ENCODE data around the gene ENAH. TPM values are rescaled to one million over a fixed set of nuclear protein-coding genes. Genes with fewer than 3 reads are reported as not detected.
A peak's percentile ranks its signal among the peaks of the same experiment; 100 is the strongest.

The ENAH gene
- total and polyA plus RNA-seq, 2 experiments from 2014 or later = 109 to 184 TPM

GRCh38 chr1:225650179-225650578 lies 2.7 kb downstream of the ENAH start:
- H3K9me3 Mint-ChIP-seq = no peaks in the 10 kb centered on the region
- peaks cover 8% of the 10 kb centered on the region for H3K27me3 Mint-ChIP-seq (ENCODE audit: insufficient read depth, low read depth, poor library complexity)
- peaks cover 50% of the 10 kb centered on the region for H4K20me1 ChIP-seq (replicated peaks; ENCODE audit: insufficient read depth)
- no peak overlapping the region for H3K27ac ChIP-seq (ENCODE audit: low read depth)
- ATAC-seq (no peak), DNase-seq (ENCODE audit: low spot score) (no peak)
- peak overlapping the region; percentile 92 for H3K4me3 Mint-ChIP-seq
- no peaks in the 10 kb centered on the region for H3K36me3 ChIP-seq (ENCODE audit: insufficient read depth)
- H3K36me3 Mint-ChIP-seq (ENCODE audit: low read depth) = peaks cover 33% of the 10 kb centered on the region
- H3K4me3 ChIP-seq = peak overlapping the region; percentile 98
- no peaks in the 10 kb centered on the region for H3K9me2 ChIP-seq (ENCODE audit: insufficient read depth)
- H3K27me3 ChIP-seq (ENCODE audit: insufficient read depth) = no peaks in the 10 kb centered on the region
- TF ChIP-seq CTCF (conservative IDR thresholded peaks at IDR 0.05; ENCODE audit: low read depth in 2 of 2) (no peak), EZH2phosphoT487 (IDR thresholded peaks at IDR 0.05; ENCODE audit: unreplicated experiment) (no peak), ZNF114 (CRISPR knock-in tag; IDR thresholded peaks at IDR 0.05) (no peak), STAT1 (IDR thresholded peaks at IDR 0.05; ENCODE audit: unreplicated experiment) (no peak), CREB1 (CRISPR knock-in tag; IDR thresholded peaks at IDR 0.05; ENCODE audit: low read depth) (no peak), POLR2AphosphoS5 (IDR thresholded peaks at IDR 0.05; ENCODE audit: low read depth) (no peak), REST (IDR thresholded peaks at IDR 0.05; ENCODE audit: unreplicated experiment) (no peak), ZNF462 (CRISPR knock-in tag; IDR thresholded peaks at IDR 0.05) (no peak), ZNF331 (CRISPR knock-in tag; IDR thresholded peaks at IDR 0.05; ENCODE audit: low read depth) (no peak), JUNB (IDR thresholded peaks at IDR 0.05; ENCODE audit: unreplicated experiment) (no peak), EZH2 (IDR thresholded peaks at IDR 0.05; ENCODE audit: low read depth, unreplicated experiment) (no peak)
- TF ChIP-seq, protein P1, sequence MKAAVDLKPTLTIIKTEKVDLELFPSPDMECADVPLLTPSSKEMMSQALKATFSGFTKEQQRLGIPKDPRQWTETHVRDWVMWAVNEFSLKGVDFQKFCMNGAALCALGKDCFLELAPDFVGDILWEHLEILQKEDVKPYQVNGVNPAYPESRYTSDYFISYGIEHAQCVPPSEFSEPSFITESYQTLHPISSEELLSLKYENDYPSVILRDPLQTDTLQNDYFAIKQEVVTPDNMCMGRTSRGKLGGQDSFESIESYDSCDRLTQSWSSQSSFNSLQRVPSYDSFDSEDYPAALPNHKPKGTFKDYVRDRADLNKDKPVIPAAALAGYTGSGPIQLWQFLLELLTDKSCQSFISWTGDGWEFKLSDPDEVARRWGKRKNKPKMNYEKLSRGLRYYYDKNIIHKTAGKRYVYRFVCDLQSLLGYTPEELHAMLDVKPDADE (IDR thresholded peaks at IDR 0.05) = no peak
- H3F3A ChIP-seq (replicated peaks; ENCODE audit: low read depth) = no peaks in the 10 kb centered on the region
- no peak overlapping the region for H2AFZ ChIP-seq
- H3K4me1 ChIP-seq (ENCODE audit: insufficient read depth) = peaks cover 41% of the 10 kb centered on the region
- peak overlapping the region; percentile 79 for H3K4me2 ChIP-seq
- peaks cover 42% of the 10 kb centered on the region; the same call in 2 of the 3 replicates for H3K4me1 Mint-ChIP-seq
- no peak overlapping the region for H3K27ac Mint-ChIP-seq
- peaks cover 74% of the 10 kb centered on the region for H3K79me2 ChIP-seq (replicated peaks; ENCODE audit: insufficient read depth)
